ENCODE measurements around the gene RPL18.

- TF ChIP-seq CTCF (IDR thresholded peaks at IDR 0.05 in 4 of 5, conservative IDR thresholded peaks at IDR 0.05 in 1 of 5) (no peak), POLR2A (IDR thresholded peaks at IDR 0.05) (no peak)
Measured at GRCh38 chr19:48665786-48666185, 46.8 kb upstream of the RPL18 start.

All from gastrocnemius medialis (tissue), 4 donors.